WTC11 (cell line): ENCODE results near the gene GGTLC2. TPM values are rescaled to one million over a fixed set of nuclear protein-coding genes. Genes with fewer than 3 reads are reported as not detected.
"Not testable (repeated sequence)": the region's sequence is repeated elsewhere in the genome, so short reads cannot be mapped to it uniquely, and the experiment has no call there.

Experiments
- ATAC-seq: fragments of 200-7000 bp; cut with Tn5 transposase; 2 replicates; pipeline ENCODE4 v1.10.0; 2021; ENCODE audit warnings: mild to moderate bottlenecking, moderate library complexity
- CTCF ChIA-PET: fragments of 300-600 bp; sonication (Branson Sonifier 250); formaldehyde crosslinking; loops from one replicate; lab custom pipeline; 2021; ENCODE audit warnings: antibody characterized with exemption; lab: Charles Lee
- POLR2A ChIA-PET: fragments of 350-600 bp; sonication (Branson Sonifier 250); formaldehyde crosslinking; loops from one replicate; lab custom pipeline; 2021; ENCODE audit warnings: antibody characterized with exemption; lab: Charles Lee
- DNase-seq: peaks from one replicate; pipeline ENCODE4 v3.0.0; 2021; ENCODE audit warnings: low spot score
- H3K27ac Mint-ChIP-seq: 2 replicates; pipeline ENCODE4 v1.8.0; 2021; ENCODE audit warnings: mixed read lengths
- H3K27me3 Mint-ChIP-seq: 2 replicates; pipeline ENCODE4 v1.8.0; 2021; ENCODE audit warnings: low read depth, mild to moderate bottlenecking, moderate library complexity, mixed read lengths
- H3K36me3 Mint-ChIP-seq: 2 replicates; pipeline ENCODE4 v1.8.0; 2021; ENCODE audit warnings: mixed read lengths
- H3K4me1 Mint-ChIP-seq: 2 replicates; pipeline ENCODE4 v1.8.0; 2022; ENCODE audit warnings: mixed read lengths
- H3K4me3 Mint-ChIP-seq: 2 replicates; pipeline ENCODE4 v1.8.0; 2021; ENCODE audit warnings: mild to moderate bottlenecking, moderate library complexity, mixed read lengths
- H3K9me3 Mint-ChIP-seq: 2 replicates; pipeline ENCODE4 v1.8.0; 2021; ENCODE audit warnings: mixed read lengths
- FOXJ3 ChIP-seq: sonication (generic); formaldehyde crosslinking; IDR thresholded peaks from 2 replicates; pipeline ENCODE4 v1.9.0; 2021; ENCODE audit warnings: missing genetic modification reagents, mild to moderate bottlenecking, borderline replicate concordance
- SOX15 ChIP-seq: fragments of 250-450 bp; sonication (Bioruptor Pico); IDR thresholded peaks from 2 replicates; pipeline ENCODE4 v1.9.0; 2021; ENCODE audit warnings: mild to moderate bottlenecking
- ZNF138 ChIP-seq: sonication (generic); formaldehyde crosslinking; conservative IDR thresholded peaks from 2 replicates; pipeline ENCODE4 v1.8.1; 2022; ENCODE audit warnings: mild to moderate bottlenecking, moderate library complexity, missing genetic modification reagents
- total RNA-seq: library from RNA; stranded (reverse); gene quantifications from 3 replicates; pipeline ENCODE4 v1.2.3, GENCODE V29; 2021
- TF ChIP-seq, protein P1 (sequence below): sonication (generic); formaldehyde crosslinking; IDR thresholded peaks from 2 replicates; pipeline ENCODE4 v1.8.1; 2022; ENCODE audit warnings: missing genetic modification reagents, borderline replicate concordance
- TF ChIP-seq, protein P2 (sequence below): fragments of 200-600 bp; IDR thresholded peaks from 2 replicates; pipeline ENCODE4 v1.8.0; 2022; ENCODE audit warnings: antibody characterized with exemption
- TF ChIP-seq, protein P3 (sequence below): fragments of 250-450 bp; sonication (Bioruptor Pico); IDR thresholded peaks from 2 replicates; pipeline ENCODE4 v2.1.2; 2022; ENCODE audit warnings: mild to moderate bottlenecking, moderate library complexity

GGTLC2 gene
- total RNA-seq, 1 experiment from 2014 or later = not detected

DNA sequence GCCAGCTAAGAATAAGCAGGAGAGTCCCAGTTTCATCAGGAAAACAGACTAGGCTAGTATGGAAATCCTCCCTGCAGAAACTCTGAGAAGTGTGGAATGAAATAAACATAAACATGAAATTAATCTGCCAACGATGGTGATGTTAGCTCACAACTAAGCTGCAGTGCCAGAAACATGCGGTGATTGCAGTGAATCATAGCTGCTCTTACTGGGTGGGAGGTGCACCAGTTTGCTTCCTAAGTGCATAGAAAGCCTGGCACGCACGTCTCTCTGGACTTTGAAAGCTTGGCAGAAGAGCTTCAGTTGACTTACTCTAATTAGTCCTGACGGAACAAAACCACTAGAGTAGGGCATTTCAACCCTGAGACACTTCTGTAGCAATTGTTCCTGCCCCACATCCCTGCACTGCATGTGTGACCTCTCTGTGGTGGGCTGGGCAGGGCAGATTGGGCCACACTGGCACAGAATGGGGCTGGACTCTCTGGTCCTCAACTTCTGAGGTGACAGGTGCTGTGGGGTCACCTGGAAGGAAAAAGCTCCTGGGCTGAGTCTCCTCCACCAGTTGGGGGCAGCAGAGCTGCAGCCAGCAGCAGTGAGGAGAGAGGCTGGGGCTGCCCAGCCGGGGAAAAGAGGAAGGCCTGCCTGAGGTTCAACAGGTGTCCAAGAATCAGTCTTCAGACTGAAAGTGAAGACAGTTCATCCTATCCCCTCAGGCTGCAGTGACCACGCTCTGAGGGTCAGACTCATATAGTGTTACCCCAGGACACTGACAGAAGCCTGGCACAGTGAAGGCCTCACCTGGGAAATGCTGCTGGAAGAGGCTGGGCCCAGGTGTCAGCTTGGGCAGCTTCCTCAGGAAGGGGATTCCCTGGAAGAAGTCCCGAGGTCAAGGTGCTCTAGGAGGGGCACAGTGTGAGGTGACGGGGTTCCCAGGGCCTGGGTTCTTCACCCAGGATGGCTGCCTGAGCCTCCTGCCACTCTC lies 40.5 kb downstream of the GGTLC2 start:
- no peaks in the 10 kb centered on the region for H3K36me3 Mint-ChIP-seq

DNA sequence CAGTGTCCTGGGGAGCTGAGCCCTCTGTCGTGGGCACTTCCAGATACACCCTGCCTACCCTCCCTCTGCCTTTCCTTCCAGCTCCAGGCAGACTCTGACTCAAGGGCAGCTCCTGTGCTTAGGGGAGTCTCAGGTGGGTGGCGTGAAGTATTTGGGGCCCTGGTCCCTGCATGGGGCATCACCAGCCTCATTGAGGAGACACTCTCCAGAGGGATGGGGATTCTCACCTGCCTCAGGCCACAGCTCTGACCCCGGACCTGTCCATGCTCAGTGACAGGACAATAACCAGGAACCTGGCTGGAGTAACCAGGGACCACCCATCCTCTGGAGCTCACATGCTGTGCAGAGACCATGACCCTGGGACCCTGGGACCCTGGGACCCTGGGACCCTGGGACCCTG lies 41.2 kb downstream of the GGTLC2 start:
- Mint-ChIP-seq H3K9me3 (peaks cover 14% of the 10 kb centered on the region), H3K27ac (no peak overlapping the region), H3K4me3 (no peak overlapping the region), H3K4me1 (no peaks in the 10 kb centered on the region), H3K27me3 (peaks cover 95% of the 10 kb centered on the region), H3K36me3 (no peaks in the 10 kb centered on the region)
- ATAC-seq (no peak), DNase-seq (no peak)
- CTCF ChIA-PET = interaction anchor here (1.0 to 4.3 kb wide), 25 partner anchors 9 to 235 kb away, joined by 3 to 61 read pairs (median 7); partner anchors contain the start of gene PRAME
- TF ChIP-seq ZNF138 = no peak
- TF ChIP-seq SOX15 (CRISPR knock-in tag) = no peak
- TF ChIP-seq, protein P1, sequence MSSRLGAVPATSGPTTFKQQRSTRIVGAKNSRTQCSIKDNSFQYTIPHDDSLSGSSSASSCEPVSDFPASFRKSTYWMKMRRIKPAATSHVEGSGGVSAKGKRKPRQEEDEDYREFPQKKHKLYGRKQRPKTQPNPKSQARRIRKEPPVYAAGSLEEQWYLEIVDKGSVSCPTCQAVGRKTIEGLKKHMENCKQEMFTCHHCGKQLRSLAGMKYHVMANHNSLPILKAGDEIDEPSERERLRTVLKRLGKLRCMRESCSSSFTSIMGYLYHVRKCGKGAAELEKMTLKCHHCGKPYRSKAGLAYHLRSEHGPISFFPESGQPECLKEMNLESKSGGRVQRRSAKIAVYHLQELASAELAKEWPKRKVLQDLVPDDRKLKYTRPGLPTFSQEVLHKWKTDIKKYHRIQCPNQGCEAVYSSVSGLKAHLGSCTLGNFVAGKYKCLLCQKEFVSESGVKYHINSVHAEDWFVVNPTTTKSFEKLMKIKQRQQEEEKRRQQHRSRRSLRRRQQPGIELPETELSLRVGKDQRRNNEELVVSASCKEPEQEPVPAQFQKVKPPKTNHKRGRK = no peak
- POLR2A ChIA-PET = interaction anchor here (0.6 to 1.0 kb wide), 2 partner anchors 8 to 86 kb away, joined by 3 to 4 read pairs; no protein-coding TSS in a partner anchor

More for the DNA sequence above, 40.5 kb downstream of the GGTLC2 start:
- ATAC-seq (peak; percentile 89), DNase-seq (peak; percentile 68)
- H3K4me1 Mint-ChIP-seq = no peaks in the 10 kb centered on the region
- no peak overlapping the region for H3K4me3 Mint-ChIP-seq
- POLR2A ChIA-PET = interaction anchor here (1.0 kb wide), 1 partner anchor 9 kb away, joined by 3 read pairs; no protein-coding TSS in a partner anchor
- TF ChIP-seq, protein P2, sequence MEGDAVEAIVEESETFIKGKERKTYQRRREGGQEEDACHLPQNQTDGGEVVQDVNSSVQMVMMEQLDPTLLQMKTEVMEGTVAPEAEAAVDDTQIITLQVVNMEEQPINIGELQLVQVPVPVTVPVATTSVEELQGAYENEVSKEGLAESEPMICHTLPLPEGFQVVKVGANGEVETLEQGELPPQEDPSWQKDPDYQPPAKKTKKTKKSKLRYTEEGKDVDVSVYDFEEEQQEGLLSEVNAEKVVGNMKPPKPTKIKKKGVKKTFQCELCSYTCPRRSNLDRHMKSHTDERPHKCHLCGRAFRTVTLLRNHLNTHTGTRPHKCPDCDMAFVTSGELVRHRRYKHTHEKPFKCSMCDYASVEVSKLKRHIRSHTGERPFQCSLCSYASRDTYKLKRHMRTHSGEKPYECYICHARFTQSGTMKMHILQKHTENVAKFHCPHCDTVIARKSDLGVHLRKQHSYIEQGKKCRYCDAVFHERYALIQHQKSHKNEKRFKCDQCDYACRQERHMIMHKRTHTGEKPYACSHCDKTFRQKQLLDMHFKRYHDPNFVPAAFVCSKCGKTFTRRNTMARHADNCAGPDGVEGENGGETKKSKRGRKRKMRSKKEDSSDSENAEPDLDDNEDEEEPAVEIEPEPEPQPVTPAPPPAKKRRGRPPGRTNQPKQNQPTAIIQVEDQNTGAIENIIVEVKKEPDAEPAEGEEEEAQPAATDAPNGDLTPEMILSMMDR = peak; percentile 39
- TF ChIP-seq FOXJ3 (CRISPR knock-in tag) = no peak
- CTCF ChIA-PET = interaction anchor here (0.6 to 4.3 kb wide), 26 partner anchors 8 to 849 kb away, joined by 3 to 61 read pairs (median 6); no protein-coding TSS in a partner anchor
- H3K27me3 Mint-ChIP-seq = peaks cover 95% of the 10 kb centered on the region
- H3K9me3 Mint-ChIP-seq = peaks cover 14% of the 10 kb centered on the region
- H3K27ac Mint-ChIP-seq = no peak overlapping the region

DNA sequence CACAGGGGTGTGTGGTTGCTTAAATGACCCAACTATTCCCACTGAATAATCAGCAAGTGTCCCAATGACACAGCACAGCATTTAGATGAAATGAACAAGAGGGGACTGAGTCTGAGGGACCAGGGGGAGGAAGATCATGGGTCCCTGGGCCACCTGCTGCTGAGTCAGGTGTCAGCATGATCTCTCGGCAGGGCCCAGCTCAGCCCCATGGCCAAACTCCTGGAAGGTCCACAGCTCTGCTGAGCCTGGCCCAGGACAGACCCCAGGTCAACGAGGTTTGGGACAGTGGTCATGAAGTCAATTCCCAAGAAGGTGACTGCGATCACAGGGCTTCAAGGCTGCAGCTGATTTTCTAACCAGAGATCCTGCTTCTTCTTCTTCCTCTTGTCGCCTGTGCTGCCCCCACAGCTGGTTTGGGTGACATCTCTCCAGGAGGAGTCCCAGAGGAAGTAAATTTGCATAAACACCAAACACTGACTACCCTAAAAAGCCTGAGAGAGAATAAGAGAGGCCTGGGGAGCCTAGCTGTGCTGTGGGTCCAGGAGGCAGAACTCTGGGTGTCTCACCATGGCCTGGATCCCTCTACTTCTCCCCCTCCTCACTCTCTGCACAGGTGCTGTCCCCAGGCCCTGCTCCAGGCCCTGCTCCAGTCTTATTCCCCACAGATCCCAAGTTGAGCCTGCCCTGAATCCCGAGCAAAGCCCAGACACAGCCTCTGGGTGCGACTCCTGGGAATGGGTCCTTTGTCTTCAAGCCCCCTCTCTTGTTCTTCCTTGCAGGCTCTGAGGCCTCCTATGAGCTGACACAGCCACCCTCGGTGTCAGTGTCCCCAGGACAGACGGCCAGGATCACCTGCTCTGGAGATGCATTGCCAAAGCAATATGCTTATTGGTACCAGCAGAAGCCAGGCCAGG lies 42.0 kb downstream of the GGTLC2 start:
- CTCF ChIA-PET = interaction anchor here (0.8 to 4.3 kb wide), 10 partner anchors 11 to 264 kb away, joined by 3 to 61 read pairs (median 8); partner anchors contain the start of gene PRAME
- POLR2A ChIA-PET, H3K4me1 Mint-ChIP-seq, H3K27ac Mint-ChIP-seq, DNase-seq, ATAC-seq, H3K36me3 Mint-ChIP-seq, H3K4me3 Mint-ChIP-seq: not testable (repeated sequence)
- H3K9me3 Mint-ChIP-seq = peaks cover 14% of the 10 kb centered on the region
- peaks cover 95% of the 10 kb centered on the region for H3K27me3 Mint-ChIP-seq

DNA sequence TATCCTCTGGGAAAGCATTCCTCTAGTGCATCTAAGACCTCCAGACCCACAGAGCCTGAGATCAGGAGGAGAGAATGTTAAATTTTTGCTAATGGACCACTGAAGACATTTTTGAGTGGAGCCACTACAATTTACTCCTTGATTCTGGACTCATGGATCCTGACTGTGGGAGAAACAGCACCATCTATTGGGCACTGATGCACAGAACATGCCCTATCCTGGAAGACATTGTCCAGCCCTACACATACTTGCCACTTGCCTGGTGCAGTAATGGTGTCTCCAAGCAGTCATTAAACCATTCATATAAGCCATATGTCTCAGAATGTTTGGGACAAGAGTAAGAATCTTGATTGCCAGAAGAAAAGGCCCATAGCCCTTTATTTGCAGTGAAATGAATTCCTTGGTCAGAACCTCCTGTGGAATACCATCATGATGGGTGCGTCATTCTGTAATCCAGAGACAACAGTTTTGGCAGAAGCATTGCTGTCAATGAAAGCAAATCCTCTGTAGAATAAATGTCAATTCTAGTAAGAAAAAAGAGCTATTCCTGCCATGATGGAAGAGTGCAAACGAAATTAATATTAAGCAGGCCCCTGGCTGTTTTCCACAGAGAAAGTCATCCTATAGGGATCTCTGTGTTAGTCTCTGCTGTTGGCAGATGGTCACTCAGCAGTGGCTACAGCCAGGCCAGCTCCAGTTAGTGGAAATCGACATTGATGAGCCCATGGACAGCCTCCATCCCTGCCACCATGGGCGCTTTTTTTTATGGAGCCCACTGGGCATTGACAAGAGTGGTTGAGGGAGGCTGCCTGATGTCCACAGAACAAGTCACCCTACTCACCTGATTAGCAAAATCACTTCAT lies 43.5 kb downstream of the GGTLC2 start:
- ChIA-PET POLR2A (no interaction called here), CTCF (interaction anchor here (3.1 kb wide), 1 partner anchor 14 kb away, joined by 22 read pairs; no protein-coding TSS in a partner anchor)
- H3K27ac Mint-ChIP-seq = no peak overlapping the region
- H3K36me3 Mint-ChIP-seq = no peaks in the 10 kb centered on the region
- TF ChIP-seq, protein P3, sequence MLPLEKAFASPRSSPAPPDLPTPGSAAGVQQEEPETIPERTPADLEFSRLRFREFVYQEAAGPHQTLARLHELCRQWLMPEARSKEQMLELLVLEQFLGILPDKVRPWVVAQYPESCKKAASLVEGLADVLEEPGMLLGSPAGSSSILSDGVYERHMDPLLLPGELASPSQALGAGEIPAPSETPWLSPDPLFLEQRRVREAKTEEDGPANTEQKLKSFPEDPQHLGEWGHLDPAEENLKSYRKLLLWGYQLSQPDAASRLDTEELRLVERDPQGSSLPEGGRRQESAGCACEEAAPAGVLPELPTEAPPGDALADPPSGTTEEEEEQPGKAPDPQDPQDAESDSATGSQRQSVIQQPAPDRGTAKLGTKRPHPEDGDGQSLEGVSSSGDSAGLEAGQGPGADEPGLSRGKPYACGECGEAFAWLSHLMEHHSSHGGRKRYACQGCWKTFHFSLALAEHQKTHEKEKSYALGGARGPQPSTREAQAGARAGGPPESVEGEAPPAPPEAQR = no peak
- TF ChIP-seq, protein P2 = peak; percentile 39
- ATAC-seq = peak; percentile 82
- H3K4me1 Mint-ChIP-seq = peaks cover 4% of the 10 kb centered on the region; the same call in 1 of the 2 replicates
- DNase-seq = peak; percentile 24
- peaks cover 2% of the 10 kb centered on the region for H3K9me3 Mint-ChIP-seq
- no peak overlapping the region for H3K4me3 Mint-ChIP-seq
- H3K27me3 Mint-ChIP-seq = peaks cover 95% of the 10 kb centered on the region
